Activated naive CD4-positive, alpha-beta T cell treated with anti-CD3 and anti-CD28 coated beads, Interleukin-2, amount 50 U/mL, for 72 hours (primary cell): ENCODE data around the gene CACNA1S. TPM values are rescaled to one million over a fixed set of nuclear protein-coding genes. Genes with fewer than 3 reads are reported as not detected.

Experiments used
- ATAC-seq, 2 donors: fragments of 150-1000 bp; cut with Tn5 transposase; 2 replicates each; pipeline ENCODE4 v1.10.0; 2021; ENCODE audit warnings: mild to moderate bottlenecking in 2 of 2, moderate library complexity in 2 of 2
- DNase-seq, 2 donors: peaks; one replicate each; pipeline ENCODE4 v3.0.0; 2021 to 2022; ENCODE audit warnings: low spot score in 2 of 2
- H3K27ac Mint-ChIP-seq, 2 donors: one replicate each; pipeline ENCODE4 v1.8.0; 2022; ENCODE audit warnings: mild to moderate bottlenecking in 2 of 2, mixed read lengths in 2 of 2
- H3K36me3 Mint-ChIP-seq, 2 donors: one replicate each; pipeline ENCODE4 v1.8.0; 2022; ENCODE audit warnings: mixed read lengths in 2 of 2
- H3K9me3 Mint-ChIP-seq, 2 donors: one replicate each; pipeline ENCODE4 v1.8.0; 2022; ENCODE audit warnings: mixed read lengths in 2 of 2
- total RNA-seq, 2 donors: library from RNA; stranded (reverse); gene quantifications; one replicate each; pipeline ENCODE4 v1.2.3, GENCODE V29; 2022

Gene CACNA1S
- total RNA-seq, 2 donors from 2014 or later, result not detected

DNA sequence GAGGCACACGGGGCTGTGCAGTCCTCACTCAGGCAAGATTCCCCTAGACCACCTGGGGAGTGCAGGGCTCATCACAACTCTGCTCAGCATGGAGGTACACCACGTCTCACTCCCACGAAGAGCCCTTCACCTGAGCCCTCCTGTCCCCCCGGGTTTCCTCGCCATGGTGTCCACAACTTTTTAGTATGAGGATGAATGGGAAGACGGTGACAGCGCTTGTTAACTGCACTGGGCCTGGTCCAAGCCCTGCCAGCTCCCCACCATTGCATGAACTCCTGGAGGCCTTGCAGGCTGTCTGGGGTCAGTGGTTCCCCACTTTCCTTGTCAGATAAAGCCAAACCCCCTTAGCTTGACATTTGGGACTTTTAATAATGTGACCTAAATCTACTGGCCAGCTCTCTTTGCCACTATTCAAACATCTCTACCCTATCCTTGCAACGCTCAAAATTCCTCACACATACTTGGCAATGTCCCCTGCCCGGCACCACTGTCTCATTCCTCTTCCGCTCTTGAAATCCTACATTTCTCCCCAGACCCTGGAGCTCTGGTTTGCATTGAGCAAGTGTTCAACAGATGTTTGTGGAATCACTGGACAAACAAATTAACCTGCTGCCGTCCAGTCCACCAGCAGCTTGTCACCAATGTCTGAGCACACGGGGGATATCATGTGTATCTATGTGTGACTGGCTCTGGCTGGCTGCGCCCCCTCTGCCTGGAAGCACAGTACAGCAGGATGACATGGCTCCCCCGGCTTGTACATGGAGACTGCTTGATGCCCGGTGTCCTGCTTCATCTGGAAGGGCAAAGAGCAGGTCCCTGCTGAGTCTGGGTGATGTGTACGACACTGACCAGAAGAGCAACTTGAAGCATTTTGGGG lies 30.9 kb upstream of the CACNA1S start:
- Mint-ChIP-seq H3K27ac (peak overlapping the region in 1 of 2 donors; percentile 26), H3K9me3 (no peaks in the 10 kb centered on the region), H3K36me3 (no peaks in the 10 kb centered on the region)
- ATAC-seq, result no peak
- DNase-seq, result no peak

- Mint-ChIP-seq H3K27ac (peak overlapping the region; percentile 26 to 68), H3K9me3 (no peaks in the 10 kb centered on the region), H3K36me3 (no peaks in the 10 kb centered on the region)
- ATAC-seq, result no peak
- no peak for DNase-seq
Observed at GRCh38 chr1:201142011-201142848, 30.0 kb upstream of the CACNA1S start.

GRCh38 chr1:201141418-201141817 lies 29.2 kb upstream of the CACNA1S start:
- DNase-seq (no peak), ATAC-seq (no peak)
- Mint-ChIP-seq H3K9me3 (no peaks in the 10 kb centered on the region), H3K27ac (peak overlapping the region in 1 of 2 donors; percentile 68), H3K36me3 (no peaks in the 10 kb centered on the region)

DNA sequence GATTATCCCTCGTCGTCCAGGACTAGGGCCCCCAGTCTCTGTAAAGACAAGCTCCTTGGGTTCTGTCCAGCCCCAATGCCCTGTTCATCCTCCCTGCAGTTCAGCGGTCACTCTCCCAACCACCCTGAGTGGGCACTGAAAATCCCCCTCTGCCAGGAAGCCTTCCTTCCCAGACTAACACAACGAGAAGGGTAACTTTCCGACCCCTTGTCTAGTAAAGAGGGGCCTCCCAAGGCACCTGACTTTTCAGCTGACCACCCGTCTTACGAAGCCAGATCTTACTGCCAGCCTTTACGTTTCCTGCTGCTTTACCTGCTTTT lies 28.7 kb upstream of the CACNA1S start:
- Mint-ChIP-seq H3K36me3 (no peaks in the 10 kb centered on the region), H3K27ac (peak overlapping the region; percentile 11 to 81), H3K9me3 (no peaks in the 10 kb centered on the region)
- DNase-seq (no peak), ATAC-seq (no peak)

DNA sequence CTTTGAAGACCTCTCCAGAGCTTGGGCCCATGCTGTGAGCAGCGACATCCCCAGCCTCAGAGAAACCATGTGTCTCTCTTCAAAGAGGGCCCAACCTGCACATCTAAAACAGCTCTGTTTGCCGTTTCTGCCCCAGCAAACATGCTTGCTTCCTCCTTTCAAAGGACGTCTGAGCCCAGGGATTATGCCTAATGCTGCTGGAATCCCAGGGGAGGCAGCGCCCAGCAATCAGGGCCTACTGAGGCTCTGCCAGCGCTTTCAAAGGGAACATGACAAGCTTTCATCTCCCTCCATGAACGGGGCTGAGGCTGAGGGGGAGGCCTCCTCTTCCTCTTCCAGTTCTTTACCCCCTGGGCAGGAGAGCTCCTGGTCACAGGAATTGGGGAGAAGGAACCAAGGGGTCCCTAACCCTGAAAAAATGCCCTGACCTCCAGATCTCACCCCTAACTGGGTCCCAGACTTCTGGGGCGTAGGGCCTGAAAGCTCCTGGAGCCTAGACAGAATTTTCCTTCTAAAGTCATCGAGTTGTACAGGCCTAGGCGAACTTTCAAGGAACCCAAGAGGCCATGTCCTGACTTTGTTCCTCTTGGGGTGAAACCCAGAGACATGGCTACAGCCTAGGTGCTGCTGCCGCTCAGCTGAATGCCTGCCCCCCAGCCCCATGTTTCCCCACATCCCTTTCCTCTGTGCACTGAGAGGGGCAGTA lies 28.2 kb upstream of the CACNA1S start:
- H3K9me3 Mint-ChIP-seq, result no peaks in the 10 kb centered on the region
- ATAC-seq (no peak), DNase-seq (no peak)
- H3K36me3 Mint-ChIP-seq, result peaks cover 0 to 5% of the 10 kb centered on the region in 2 donors
- peak overlapping the region; percentile 11 to 81 for H3K27ac Mint-ChIP-seq

DNA sequence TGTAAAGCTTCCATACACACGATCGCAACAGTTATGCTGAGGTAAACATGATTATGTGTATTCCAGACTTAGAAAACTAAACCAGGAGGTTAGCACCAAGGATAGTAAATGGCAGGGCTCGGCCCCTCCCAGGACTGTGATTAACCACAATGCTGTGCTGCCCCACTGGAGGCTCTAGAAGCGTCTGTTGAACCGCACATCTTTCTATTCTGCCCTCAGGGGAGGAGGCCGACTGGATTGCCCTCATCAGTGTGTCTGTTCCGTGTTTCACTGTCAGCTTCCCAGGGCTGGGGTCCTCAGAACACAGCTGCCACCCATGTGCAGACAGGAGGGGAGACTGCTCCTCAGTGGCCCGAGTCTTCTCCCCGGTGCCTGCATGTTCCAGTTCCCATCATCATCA lies 27.5 kb upstream of the CACNA1S start:
- Mint-ChIP-seq H3K36me3 (peaks cover 0 to 5% of the 10 kb centered on the region in 2 donors), H3K9me3 (no peaks in the 10 kb centered on the region), H3K27ac (peak overlapping the region in 1 of 2 donors; percentile 50)
- ATAC-seq, result no peak
- DNase-seq, result no peak

DNA sequence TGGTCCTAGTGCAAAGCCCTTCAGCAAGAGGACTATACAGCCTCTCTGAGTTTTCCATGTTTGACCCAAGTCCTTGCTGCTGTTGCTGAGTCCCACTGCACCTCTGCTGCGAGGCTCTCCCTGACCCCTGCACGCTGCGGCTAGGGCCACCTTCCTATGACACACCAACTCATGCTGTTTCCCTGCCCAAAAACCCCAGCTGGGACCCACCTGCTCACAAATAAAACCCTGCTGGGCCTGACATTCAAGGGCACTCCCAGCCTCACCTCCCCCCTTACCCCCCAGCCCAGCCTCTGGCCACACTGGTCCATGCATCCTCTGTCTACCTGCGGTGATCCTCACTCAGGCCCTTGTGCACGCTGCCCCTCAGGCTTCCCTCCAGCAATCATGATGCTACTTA lies 27.1 kb upstream of the CACNA1S start:
- no peak for DNase-seq
- Mint-ChIP-seq H3K36me3 (peaks cover 0 to 5% of the 10 kb centered on the region in 2 donors), H3K9me3 (no peaks in the 10 kb centered on the region), H3K27ac (no peak overlapping the region)
- ATAC-seq, result no peak

DNA sequence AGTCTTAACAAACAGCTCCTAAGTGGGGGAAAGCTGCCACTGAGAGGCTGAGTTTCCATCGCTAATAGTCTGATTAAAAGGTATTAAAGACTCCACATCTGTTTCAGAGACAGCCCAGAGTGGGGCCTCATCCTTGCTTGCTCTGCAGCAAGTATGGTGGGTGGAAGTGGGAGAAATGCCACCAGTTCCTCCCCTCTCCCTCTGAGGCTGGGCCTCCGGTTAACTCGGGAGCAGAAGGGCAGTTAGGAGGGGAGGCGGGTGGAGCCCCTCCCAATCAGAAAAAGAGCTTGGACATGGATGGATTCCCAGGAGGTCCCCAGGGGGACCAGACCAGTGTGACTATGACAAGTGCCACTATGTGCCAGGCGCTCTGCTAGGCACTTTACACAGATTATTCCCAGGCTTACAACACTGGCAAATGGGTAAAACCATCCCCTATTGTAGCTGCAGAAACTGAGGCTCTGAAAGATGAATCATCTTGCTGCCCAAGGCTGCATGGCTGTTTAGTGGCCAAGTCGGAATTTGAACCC lies 26.1 kb upstream of the CACNA1S start:
- H3K27ac Mint-ChIP-seq, result no peak overlapping the region
- no peak for DNase-seq
- no peaks in the 10 kb centered on the region for H3K9me3 Mint-ChIP-seq

GRCh38 chr1:201137579-201138310 lies 25.5 kb upstream of the CACNA1S start:
- Mint-ChIP-seq H3K27ac (no peak overlapping the region), H3K36me3 (peaks cover 0 to 5% of the 10 kb centered on the region in 2 donors)

More for the DNA sequence above, 26.1 kb upstream of the CACNA1S start:
- peaks cover 0 to 5% of the 10 kb centered on the region in 2 donors for H3K36me3 Mint-ChIP-seq
- ATAC-seq, result no peak

GRCh38 chr1:201137024-201137392 lies 24.8 kb upstream of the CACNA1S start:
- DNase-seq (no peak), ATAC-seq (no peak)
- peaks cover 0 to 4% of the 10 kb centered on the region in 2 donors for H3K9me3 Mint-ChIP-seq
- H3K27ac Mint-ChIP-seq, result no peak overlapping the region
- peaks cover 0 to 5% of the 10 kb centered on the region in 2 donors for H3K36me3 Mint-ChIP-seq

More at GRCh38 chr1:201137579-201138310, 25.5 kb upstream of the CACNA1S start:
- DNase-seq (no peak), ATAC-seq (peak in 1 of 2 donors; percentile 26)
- H3K9me3 Mint-ChIP-seq, result peaks cover 0 to 3% of the 10 kb centered on the region in 2 donors

GRCh38 chr1:201136355-201137023 lies 24.3 kb upstream of the CACNA1S start:
- no peak for DNase-seq
- Mint-ChIP-seq H3K9me3 (peaks cover 0 to 4% of the 10 kb centered on the region in 2 donors), H3K36me3 (peaks cover 0 to 5% of the 10 kb centered on the region in 2 donors), H3K27ac (peak overlapping the region in 1 of 2 donors; percentile 55)
- no peak for ATAC-seq

GRCh38 chr1:201134405-201134804 lies 22.2 kb upstream of the CACNA1S start:
- Mint-ChIP-seq H3K9me3 (peaks cover 0 to 4% of the 10 kb centered on the region in 2 donors), H3K27ac (peak overlapping the region in 1 of 2 donors; percentile 56), H3K36me3 (peaks cover 0 to 5% of the 10 kb centered on the region in 2 donors)
- ATAC-seq (no peak), DNase-seq (no peak)

DNA sequence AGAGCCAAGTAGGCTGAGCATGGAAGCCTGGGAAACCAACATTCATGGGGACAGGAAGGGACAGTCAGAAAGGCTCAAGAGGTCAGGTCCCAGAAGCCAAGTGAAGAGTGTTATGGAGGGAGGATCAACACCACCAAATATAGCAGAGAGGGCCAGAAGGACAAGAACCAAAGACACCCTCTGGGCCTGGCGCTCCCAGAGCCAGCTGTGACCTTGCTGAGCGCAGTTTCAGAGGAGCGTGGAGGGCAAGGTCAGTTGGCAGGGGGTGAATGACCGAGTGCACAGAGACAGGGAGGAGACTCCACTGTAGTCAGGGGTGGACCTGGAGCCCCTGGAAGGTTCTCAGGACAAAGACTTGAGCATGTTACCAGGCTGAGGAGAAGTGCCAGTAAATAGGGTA lies 19.2 kb upstream of the CACNA1S start:
- DNase-seq (no peak), ATAC-seq (no peak)
- Mint-ChIP-seq H3K27ac (no peak overlapping the region), H3K36me3 (peaks cover 0 to 5% of the 10 kb centered on the region in 2 donors), H3K9me3 (peaks cover 0 to 4% of the 10 kb centered on the region in 2 donors)

GRCh38 chr1:201128962-201129361 lies 16.7 kb upstream of the CACNA1S start:
- DNase-seq (no peak), ATAC-seq (no peak)
- peaks cover 0 to 4% of the 10 kb centered on the region in 2 donors for H3K9me3 Mint-ChIP-seq
- no peaks in the 10 kb centered on the region for H3K36me3 Mint-ChIP-seq
- no peak overlapping the region for H3K27ac Mint-ChIP-seq

- DNase-seq (no peak), ATAC-seq (no peak)
- H3K27ac Mint-ChIP-seq, result no peak overlapping the region
- no peaks in the 10 kb centered on the region for H3K36me3 Mint-ChIP-seq
- peaks cover 0 to 4% of the 10 kb centered on the region in 2 donors for H3K9me3 Mint-ChIP-seq
Observed at GRCh38 chr1:201128476-201128875, 16.2 kb upstream of the CACNA1S start.
